A673 (cell line): ENCODE data around the gene SCGB1D2. TPM values are rescaled to one million over a fixed set of nuclear protein-coding genes. Genes with fewer than 3 reads are reported as not detected.

ENCODE experiments used
- BruUV-seq: library from RNA; stranded (reverse); fragments of 400-500 nt; replicated peaks from 2 replicates; lab custom pipeline; 2021; lab: Mats Ljungman, UMichigan
- CTCF ChIA-PET: fragments of 300-600 bp; sonication (Branson Sonifier 250); formaldehyde crosslinking; loops from one replicate; lab custom pipeline; 2022; ENCODE audit warnings: antibody characterized with exemption; lab: Charles Lee
- POLR2A ChIA-PET: fragments of 300-600 bp; sonication (Branson Sonifier 250); formaldehyde crosslinking; loops from one replicate; lab custom pipeline; 2022; ENCODE audit warnings: antibody characterized with exemption; ENCODE audit not compliant: low non-redundant PET; lab: Charles Lee
- DNase-seq: peaks from one replicate; pipeline ENCODE4 v3.0.0-alpha.2; 2015; ENCODE audit warnings: low spot score
- H3K27ac ChIP-seq: fragments of 200-600 bp; sonication (generic); 2 replicates; pipeline ENCODE4 v1.5.1; 2016; ENCODE audit warnings: mixed run types, low read depth, mild to moderate bottlenecking, mixed read lengths, antibody characterized with exemption, low read length; ENCODE audit not compliant: poor library complexity, severe bottlenecking
- H3K27me3 ChIP-seq: fragments of 200-600 bp; sonication (generic); replicated peaks from 2 replicates; pipeline ENCODE4 v1.6.1; 2017; ENCODE audit warnings: mixed run types, low read depth, mild to moderate bottlenecking, mixed read lengths, antibody characterized with exemption, low read length; ENCODE audit not compliant: insufficient read depth, poor library complexity
- H3K36me3 ChIP-seq: fragments of 200-600 bp; sonication (generic); 2 replicates; pipeline ENCODE4 v1.6.1; 2016; ENCODE audit warnings: mixed run types, mild to moderate bottlenecking, mixed read lengths, antibody characterized with exemption, low read length; ENCODE audit not compliant: insufficient read depth, poor library complexity, severe bottlenecking
- H3K4me1 ChIP-seq: fragments of 200-600 bp; sonication (generic); 2 replicates; pipeline ENCODE4 v1.6.1; 2017; ENCODE audit warnings: mixed run types, mild to moderate bottlenecking, mixed read lengths, antibody characterized with exemption, low read length; ENCODE audit not compliant: insufficient read depth, poor library complexity, severe bottlenecking
- H3K4me3 ChIP-seq: fragments of 200-600 bp; sonication (generic); 2 replicates; pipeline ENCODE4 v1.5.1; 2016; ENCODE audit warnings: low read depth, mixed run types, mild to moderate bottlenecking, mixed read lengths, low read length; ENCODE audit not compliant: poor library complexity, severe bottlenecking
- H3K9me3 ChIP-seq: fragments of 200-600 bp; sonication (generic); 2 replicates; pipeline ENCODE4 v1.6.1; 2016; ENCODE audit warnings: mixed run types, low read depth, mild to moderate bottlenecking, mixed read lengths, antibody characterized with exemption, low read length; ENCODE audit not compliant: poor library complexity, severe bottlenecking
- CTCF ChIP-seq: fragments of 300-800, 200-600 bp; sonication (generic); conservative IDR thresholded peaks from 2 replicates; pipeline ENCODE4 v1.5.1; 2017; ENCODE audit warnings: low read depth, mild to moderate bottlenecking, antibody characterized with exemption, low read length, moderate library complexity, mixed read lengths
- EZH2 ChIP-seq: fragments of 200-600 bp; sonication (generic); IDR thresholded peaks from 2 replicates; pipeline ENCODE4 v1.6.1; 2017; ENCODE audit warnings: borderline replicate concordance, low read depth, mild to moderate bottlenecking, mixed read lengths, antibody characterized with exemption, low read length; ENCODE audit not compliant: poor library complexity, severe bottlenecking
- intact Hi-C: fragments of 100-400 bp; cut with micrococcal nuclease; formaldehyde crosslinking; loops from one replicate; pipeline ENCODE4 v1.10.0; 2022; ENCODE audit not compliant: unreplicated experiment
- total RNA-seq: library from RNA; stranded (reverse); gene quantifications from 2 replicates; pipeline ENCODE4 v1.2.3, GENCODE V29; 2021

The SCGB1D2 gene
- total RNA-seq, 1 experiment from 2014 or later = not detected

GRCh38 chr11:62238151-62238550, 3.9 kb upstream of the SCGB1D2 start:
- intact Hi-C loops = loop anchor here (5.0 kb wide), 1 partner anchor 74 kb away; no protein-coding TSS in a partner anchor

GRCh38 chr11:62241095-62241494, 944 bp upstream of the SCGB1D2 start:
- Histone ChIP-seq H3K27ac (no peak overlapping the region), H3K27me3 (peaks cover 50% of the 10 kb centered on the region), H3K9me3 (no peaks in the 10 kb centered on the region), H3K4me1 (no peaks in the 10 kb centered on the region), H3K4me3 (no peak overlapping the region), H3K36me3 (no peaks in the 10 kb centered on the region)
- CTCF ChIA-PET = no interaction called here
- DNase-seq = no peak
- POLR2A ChIA-PET = no interaction called here
- no peak for TF ChIP-seq CTCF
- TF ChIP-seq EZH2 = no peak
- intact Hi-C loops = no loop called here
- BruUV-seq = no TSS peak

More at GRCh38 chr11:62238151-62238550, 3.9 kb upstream of the SCGB1D2 start:
- TF ChIP-seq CTCF = no peak
- Histone ChIP-seq H3K36me3 (no peaks in the 10 kb centered on the region), H3K9me3 (no peaks in the 10 kb centered on the region), H3K27ac (no peak overlapping the region), H3K4me3 (no peak overlapping the region), H3K4me1 (no peaks in the 10 kb centered on the region), H3K27me3 (peaks cover 75% of the 10 kb centered on the region)
- ChIA-PET CTCF (interaction anchor here (0.6 kb wide), 1 partner anchor 73 kb away, joined by 3 read pairs; no protein-coding TSS in a partner anchor), POLR2A (no interaction called here)
- no TSS peak for BruUV-seq
- no peak for DNase-seq

- H3K4me1 ChIP-seq = no peaks in the 10 kb centered on the region
- CTCF ChIA-PET = interaction anchor here (0.6 kb wide), 2 partner anchors 95 to 387 kb away, joined by 3 read pairs; no protein-coding TSS in a partner anchor
- no peak for TF ChIP-seq EZH2
- peak; percentile 54 for TF ChIP-seq CTCF
- H3K36me3 ChIP-seq = no peaks in the 10 kb centered on the region
- H3K27me3 ChIP-seq = peaks cover 18% of the 10 kb centered on the region
- no peaks in the 10 kb centered on the region for H3K9me3 ChIP-seq
- intact Hi-C loops = no loop called here
- POLR2A ChIA-PET = no interaction called here
- no TSS peak for BruUV-seq
- peak; percentile 35 for DNase-seq
- H3K4me3 ChIP-seq = no peak overlapping the region
- H3K27ac ChIP-seq = no peak overlapping the region
These were observed 3.3 kb downstream of the SCGB1D2 start for GRCh38 chr11:62245271-62245753.
